K562 (cell line): ENCODE data around the gene TFF1.
A peak's percentile ranks its signal among the peaks of the same experiment; 100 is the strongest.

ENCODE experiments used
- ARID2 ChIP-seq: fragments of 450-650 bp; IDR thresholded peaks from 2 replicates; pipeline ENCODE4 v1.6.1; 2017; ENCODE audit warnings: antibody characterized with exemption, mild to moderate bottlenecking
- BHLHE40 ChIP-seq: IDR thresholded peaks from 2 replicates; pipeline ENCODE4 v1.6.1; 2011; ENCODE audit warnings: low read length, improper control_type of control experiment
- CBX3 ChIP-seq, 2 experiments: IDR thresholded peaks; 1 replicate in 1 of 2; 2 replicates in 1 of 2; pipeline ENCODE4 v1.6.1; 2012; ENCODE audit warnings: inconsistent platforms in 2 of 2, low read length in 2 of 2, borderline replicate concordance in 1 of 2, control low read depth in 1 of 2
- CHD2 ChIP-seq: IDR thresholded peaks from 2 replicates; pipeline ENCODE4 v1.6.1; 2011; ENCODE audit warnings: low read depth, low read length
- EP300 ChIP-seq: IDR thresholded peaks from 2 replicates; pipeline ENCODE4 v1.6.1; 2012; ENCODE audit warnings: low read length, improper control_type of control experiment
- FIP1L1 ChIP-seq: fragments of 200-400 bp; formaldehyde crosslinking; IDR thresholded peaks from 2 replicates; pipeline ENCODE4 v1.6.1; 2018; ENCODE audit warnings: mild to moderate bottlenecking, low read depth, low read length; ENCODE audit not compliant: poor library complexity, severe bottlenecking
- RAD21 ChIP-seq, 2 experiments: fragments of 250-450 bp in 1 of 2; fragments of 450-650 bp in 1 of 2; sonication (Bioruptor Pico) in 1 of 2; formaldehyde crosslinking in 1 of 2; IDR thresholded peaks in 1 of 2; conservative IDR thresholded peaks in 1 of 2; 2 replicates each; pipeline versions ENCODE4 v1.4.0 to v1.8.0; 2020 to 2022; ENCODE audit warnings: mild to moderate bottlenecking in 2 of 2, moderate library complexity in 1 of 2
- STAT6 ChIP-seq: sonication (generic); formaldehyde crosslinking; IDR thresholded peaks from 2 replicates; pipeline ENCODE4 v1.8.1; 2023; ENCODE audit warnings: mild to moderate bottlenecking, missing genetic modification reagents
- TARDBP ChIP-seq: fragments of 450-650 bp; IDR thresholded peaks from 2 replicates; pipeline ENCODE4 v1.6.1; 2016
- USF2 ChIP-seq: sonication (generic); formaldehyde crosslinking; IDR thresholded peaks from 2 replicates; pipeline ENCODE4 v1.5.0; 2020; ENCODE audit warnings: missing genetic modification reagents

GRCh38 chr21:42337830-42338728, 28.3 kb downstream of the TFF1 start:
- TF ChIP-seq FIP1L1 (no peak), USF2 (CRISPR knock-in tag) (no peak), EP300 (peak; percentile 42; the same call in 1 of the 2 replicates), CHD2 (no peak), CBX3 (IDR thresholded peaks at IDR 0.05; ENCODE audit: borderline replicate concordance in 1 of 2, low read length in 2 of 2) (no peak), BHLHE40 (no peak), TARDBP (no peak), ARID2 (no peak), STAT6 (CRISPR knock-in tag) (no peak), RAD21 (CRISPR knock-in tag; conservative IDR thresholded peaks at IDR 0.05 in 1 of 2, IDR thresholded peaks at IDR 0.05 in 1 of 2) (peak; percentile 61 to 77)
